HUES64 (cell line): ENCODE data around the gene TEX14.
"Not testable (repeated sequence)": the region's sequence is repeated elsewhere in the genome, so short reads cannot be mapped to it uniquely, and the experiment has no call there.

Source experiments
- H3K27ac ChIP-seq: 2 replicates; pipeline ENCODE4 v1.7.0; 2013; ENCODE audit warnings: low read depth, low read length, inconsistent platforms
- H3K27me3 ChIP-seq: 2 replicates; pipeline ENCODE4 v1.6.1; 2013; ENCODE audit warnings: mild to moderate bottlenecking, low read length; ENCODE audit not compliant: insufficient read depth
- H3K36me3 ChIP-seq: 2 replicates; pipeline ENCODE4 v1.6.1; 2013; ENCODE audit warnings: mild to moderate bottlenecking, low read length; ENCODE audit not compliant: insufficient read depth
- H3K4me1 ChIP-seq: 2 replicates; pipeline ENCODE4 v1.6.1; 2013; ENCODE audit warnings: mild to moderate bottlenecking, low read length, moderate library complexity; ENCODE audit not compliant: insufficient read depth
- H3K4me3 ChIP-seq: 2 replicates; pipeline ENCODE4 v1.5.1; 2013; ENCODE audit warnings: mild to moderate bottlenecking, low read length, moderate library complexity
- H3K9ac ChIP-seq: 2 replicates; pipeline ENCODE4 v1.6.1; 2013; ENCODE audit warnings: mild to moderate bottlenecking, low read depth, low read length
- H3K9me3 ChIP-seq: 2 replicates; pipeline ENCODE4 v1.6.1; 2013; ENCODE audit warnings: low read depth, low read length; ENCODE audit not compliant: insufficient read depth
- WGBS: fragments of 150-250, 120-280 bp; methylation state at CpG from one replicate; pipeline ENCODE4 v1.1.7; 2013; ENCODE audit warnings: missing lambda C conversion rate; 5-methylcytosine and 5-hydroxymethylcytosine counted together

The TEX14 gene

DNA sequence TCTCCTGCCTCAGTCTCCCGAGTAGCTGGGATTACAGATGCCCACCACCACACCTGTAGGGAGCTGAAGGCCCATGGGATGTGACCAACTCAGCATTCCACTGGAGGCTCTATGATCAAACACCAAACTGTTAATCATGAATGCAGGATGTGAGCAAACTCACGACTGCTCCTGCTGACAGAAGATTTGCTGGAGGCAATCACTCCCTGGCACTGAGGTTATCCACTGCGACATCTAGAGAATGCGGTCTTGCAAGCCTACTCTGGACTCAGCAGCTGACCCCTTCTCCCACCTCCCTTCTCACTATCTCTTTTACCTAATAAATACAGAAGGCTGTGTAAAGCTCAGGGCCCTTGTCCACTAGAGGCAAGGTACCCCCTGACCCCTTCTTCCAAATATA is 4.9 kb downstream of the TEX14 start:
- Histone ChIP-seq H3K27ac (no peak overlapping the region), H3K9ac (no peak overlapping the region), H3K36me3 (no peaks in the 10 kb centered on the region), H3K4me1 (no peaks in the 10 kb centered on the region), H3K4me3 (no peak overlapping the region), H3K27me3 (no peaks in the 10 kb centered on the region), H3K9me3 (no peaks in the 10 kb centered on the region)
- 92% methylated on average over 4 of the region's 4 CpGs for WGBS

- H3K4me3 ChIP-seq, H3K27ac ChIP-seq, H3K36me3 ChIP-seq, H3K9me3 ChIP-seq, H3K9ac ChIP-seq, H3K27me3 ChIP-seq, H3K4me1 ChIP-seq: not testable (repeated sequence)
- 98% methylated on average over 5 of the region's 6 CpGs for WGBS
Measured at GRCh38 chr17:58684462-58684861, 7.4 kb downstream of the TEX14 start.

GRCh38 chr17:58684003-58684402 is 7.8 kb downstream of the TEX14 start:
- Histone ChIP-seq H3K27me3 (no peaks in the 10 kb centered on the region), H3K36me3 (no peaks in the 10 kb centered on the region), H3K9ac (no peak overlapping the region), H3K27ac (no peak overlapping the region), H3K9me3 (no peaks in the 10 kb centered on the region), H3K4me3 (no peak overlapping the region), H3K4me1 (no peaks in the 10 kb centered on the region)
- WGBS: 94% methylated on average over 9 of the region's 10 CpGs

GRCh38 chr17:58680038-58680369 is 11.8 kb downstream of the TEX14 start:
- no peaks in the 10 kb centered on the region for H3K4me1 ChIP-seq
- H3K4me3 ChIP-seq: no peak overlapping the region
- H3K36me3 ChIP-seq: no peaks in the 10 kb centered on the region
- 77% methylated on average over 6 of the region's 6 CpGs for WGBS
- H3K27me3 ChIP-seq: no peaks in the 10 kb centered on the region
- no peak overlapping the region for H3K27ac ChIP-seq
- H3K9me3 ChIP-seq: no peaks in the 10 kb centered on the region
- no peak overlapping the region for H3K9ac ChIP-seq

DNA sequence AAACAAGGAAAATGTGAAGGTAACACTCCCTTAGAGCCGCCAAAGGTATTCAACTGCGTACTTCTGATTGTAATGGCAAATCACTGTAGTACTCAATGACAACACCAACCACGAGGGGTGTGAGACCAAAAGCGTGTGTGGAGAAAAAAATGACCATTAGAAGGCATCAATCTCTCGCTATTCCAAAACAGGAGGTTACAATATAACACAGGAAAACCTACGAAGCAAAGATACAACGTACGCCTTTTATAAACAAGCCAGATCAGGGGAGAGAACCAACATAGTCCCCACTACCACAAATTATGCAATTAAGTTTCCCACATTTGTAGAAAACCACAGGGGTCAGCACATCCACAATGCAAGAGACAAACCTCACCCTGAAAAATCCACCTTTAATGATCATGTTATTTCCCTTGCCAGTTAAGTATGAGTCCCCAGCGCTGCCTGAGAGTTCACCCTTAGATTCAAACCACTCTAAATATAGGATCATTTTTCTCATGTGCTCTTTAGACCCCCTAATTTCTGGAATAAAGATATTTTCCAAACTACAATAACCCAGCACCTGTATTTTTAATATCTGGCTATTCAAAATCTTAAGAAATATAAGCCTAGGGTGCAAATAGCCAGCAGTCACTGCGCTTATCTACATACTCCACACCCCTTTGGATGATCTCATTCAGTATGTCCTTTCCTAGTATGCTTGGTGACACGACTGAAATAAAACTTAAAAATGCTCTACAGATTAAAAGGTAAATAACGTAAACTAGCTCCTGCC is 12.4 kb downstream of the TEX14 start:
- H3K27ac ChIP-seq: peak overlapping the region; percentile 54
- WGBS: 82% methylated on average over 12 of the region's 12 CpGs
- no peaks in the 10 kb centered on the region for H3K9me3 ChIP-seq
- H3K36me3 ChIP-seq: no peaks in the 10 kb centered on the region
- H3K4me3 ChIP-seq: no peak overlapping the region
- H3K4me1 ChIP-seq: no peaks in the 10 kb centered on the region
- peak overlapping the region; percentile 61; the same call in 1 of the 2 replicates for H3K9ac ChIP-seq
- H3K27me3 ChIP-seq: no peaks in the 10 kb centered on the region

DNA sequence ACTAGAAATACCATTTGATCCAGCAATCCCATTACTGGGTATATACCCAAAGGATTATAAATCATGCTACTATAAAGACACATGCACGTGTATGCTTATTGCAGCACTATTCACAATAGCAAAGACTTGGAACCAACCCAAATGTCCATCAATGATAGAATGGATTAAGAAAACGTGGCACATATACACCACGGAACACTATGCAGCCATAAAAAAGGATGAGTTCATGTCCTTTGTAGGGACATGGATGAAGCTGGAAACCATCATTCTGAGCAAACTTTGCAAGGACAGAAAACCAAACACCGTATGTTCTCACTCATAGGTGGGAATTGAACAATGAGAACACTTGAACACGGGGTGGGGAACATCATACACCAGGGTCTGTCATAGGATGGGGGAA is 13.6 kb downstream of the TEX14 start:
- H3K9ac ChIP-seq, H3K4me1 ChIP-seq, H3K4me3 ChIP-seq, H3K9me3 ChIP-seq, H3K27ac ChIP-seq, H3K27me3 ChIP-seq, H3K36me3 ChIP-seq: not testable (repeated sequence)
- 91% methylated on average over 5 of the region's 5 CpGs for WGBS

- H3K27ac ChIP-seq: no peak overlapping the region
- no peaks in the 10 kb centered on the region for H3K4me1 ChIP-seq
- H3K27me3 ChIP-seq: no peaks in the 10 kb centered on the region
- no peak overlapping the region for H3K4me3 ChIP-seq
- H3K9ac ChIP-seq: no peak overlapping the region
- WGBS: 91% methylated on average over 4 of the region's 4 CpGs
- no peaks in the 10 kb centered on the region for H3K9me3 ChIP-seq
- no peaks in the 10 kb centered on the region for H3K36me3 ChIP-seq
Measured at GRCh38 chr17:58677194-58677880, 14.5 kb downstream of the TEX14 start.

GRCh38 chr17:58671969-58672368 is 19.9 kb downstream of the TEX14 start:
- no peak overlapping the region for H3K9ac ChIP-seq

GRCh38 chr17:58669853-58670252 is 22.0 kb downstream of the TEX14 start:
- no peak overlapping the region for H3K4me3 ChIP-seq
- no peaks in the 10 kb centered on the region for H3K27me3 ChIP-seq
- no peaks in the 10 kb centered on the region for H3K36me3 ChIP-seq
- H3K4me1 ChIP-seq: 0 out of 2 replicates have a peak, but pooled peaks cover 4% of the 10 kb centered on the region
- no peak overlapping the region for H3K9ac ChIP-seq
- WGBS: 85% methylated on average over 6 of the region's 6 CpGs
- H3K9me3 ChIP-seq: no peaks in the 10 kb centered on the region
- H3K27ac ChIP-seq: no peak overlapping the region

More at GRCh38 chr17:58671969-58672368, 19.9 kb downstream of the TEX14 start:
- H3K36me3 ChIP-seq: no peaks in the 10 kb centered on the region
- no peak overlapping the region for H3K27ac ChIP-seq
- WGBS: 83% methylated on average over 3 of the region's 3 CpGs
- no peaks in the 10 kb centered on the region for H3K27me3 ChIP-seq
- 0 out of 2 replicates have a peak, but pooled peaks cover 4% of the 10 kb centered on the region for H3K4me1 ChIP-seq
- no peaks in the 10 kb centered on the region for H3K9me3 ChIP-seq
- no peak overlapping the region for H3K4me3 ChIP-seq

GRCh38 chr17:58668598-58668935 is 23.3 kb downstream of the TEX14 start:
- 0 out of 2 replicates have a peak, but pooled peaks cover 4% of the 10 kb centered on the region for H3K4me1 ChIP-seq
- WGBS: 97% methylated on average over 2 of the region's 2 CpGs
- H3K36me3 ChIP-seq: no peaks in the 10 kb centered on the region
- H3K9me3 ChIP-seq: no peaks in the 10 kb centered on the region
- no peak overlapping the region for H3K9ac ChIP-seq
- H3K4me3 ChIP-seq: no peak overlapping the region
- no peak overlapping the region for H3K27ac ChIP-seq
- no peaks in the 10 kb centered on the region for H3K27me3 ChIP-seq

- no peaks in the 10 kb centered on the region for H3K27me3 ChIP-seq
- WGBS: 98% methylated on average over 1 of the region's 1 CpG
- no peaks in the 10 kb centered on the region for H3K36me3 ChIP-seq
- no peak overlapping the region for H3K4me3 ChIP-seq
- H3K27ac ChIP-seq: no peak overlapping the region
- H3K9me3 ChIP-seq: no peaks in the 10 kb centered on the region
- H3K9ac ChIP-seq: no peak overlapping the region
- 0 out of 2 replicates have a peak, but pooled peaks cover 4% of the 10 kb centered on the region for H3K4me1 ChIP-seq
Measured at GRCh38 chr17:58667934-58668597, 23.8 kb downstream of the TEX14 start.
